GM18873 (cell line): ENCODE data around the gene PUS1.

Source experiments
- ATAC-seq: cut with Tn5 transposase; IDR thresholded peaks from one replicate; pipeline ENCODE4 v1.9.1; 2021; ENCODE audit warnings: mild to moderate bottlenecking, moderate library complexity, moderate number of reproducible peaks; ENCODE audit not compliant: unreplicated experiment, low FRiP score

Gene PUS1

GRCh38 chr12:131915000-131915689 lies 13.9 kb upstream of the PUS1 start:
- ATAC-seq = no peak

GRCh38 chr12:131915823-131916222 lies 13.3 kb upstream of the PUS1 start:
- no peak for ATAC-seq

- ATAC-seq = no peak
Measured at GRCh38 chr12:131916306-131917138, 12.6 kb upstream of the PUS1 start.

GRCh38 chr12:131917139-131917710 lies 11.9 kb upstream of the PUS1 start:
- no peak for ATAC-seq

GRCh38 chr12:131917711-131918306 lies 11.3 kb upstream of the PUS1 start:
- no peak for ATAC-seq

GRCh38 chr12:131918311-131919050 lies 10.6 kb upstream of the PUS1 start:
- no peak for ATAC-seq

- ATAC-seq = no peak
Measured at GRCh38 chr12:131919051-131919347, 10.1 kb upstream of the PUS1 start.

- no peak for ATAC-seq
Measured at GRCh38 chr12:131919366-131920156, 9.5 kb upstream of the PUS1 start.

GRCh38 chr12:131920157-131920508 lies 8.9 kb upstream of the PUS1 start:
- no peak for ATAC-seq

GRCh38 chr12:131920902-131921840 lies 7.9 kb upstream of the PUS1 start:
- ATAC-seq = no peak

- ATAC-seq = no peak
Measured at GRCh38 chr12:131921866-131922769, 7.0 kb upstream of the PUS1 start.

- no peak for ATAC-seq
Measured at GRCh38 chr12:131922772-131923171, 6.3 kb upstream of the PUS1 start.

- ATAC-seq = peak; percentile 73
Measured at GRCh38 chr12:131923260-131923659, 5.8 kb upstream of the PUS1 start.

GRCh38 chr12:131927110-131928079 lies 1.7 kb upstream of the PUS1 start:
- no peak for ATAC-seq

- ATAC-seq = no peak
Measured at GRCh38 chr12:131928080-131928710, 881 bp upstream of the PUS1 start.
